BE2C (cell line): Measurements from ENCODE around the gene GLS.
"Not testable (repeated sequence)": the region's sequence is repeated elsewhere in the genome, so short reads cannot be mapped to it uniquely, and the experiment has no call there.

Experiments
- DNase-seq: peaks from one replicate; pipeline ENCODE4 v3.0.0-alpha.2; 2020
- H3K27me3 ChIP-seq: fragments of 250-450 bp; sonication (Bioruptor Pico); 2 replicates; pipeline ENCODE4 v1.5.1; 2020; ENCODE audit warnings: mild to moderate bottlenecking
- H3K36me3 ChIP-seq: fragments of 250-450 bp; sonication (Bioruptor Pico); 2 replicates; pipeline ENCODE4 v1.5.1; 2020; ENCODE audit warnings: mild to moderate bottlenecking
- H3K4me1 ChIP-seq: fragments of 250-450 bp; sonication (Bioruptor Pico); 2 replicates; pipeline ENCODE4 v1.5.1; 2020
- H3K4me3 ChIP-seq: 2 replicates; pipeline ENCODE4 v1.5.1; 2011; ENCODE audit warnings: low read depth, low read length
- H3K9me3 ChIP-seq: fragments of 250-450 bp; sonication (Bioruptor Pico); 2 replicates; pipeline ENCODE4 v1.5.1; 2020
- TF ChIP-seq, protein P1 (sequence below): IDR thresholded peaks from 2 replicates; pipeline ENCODE4 v1.5.1; 2012; ENCODE audit warnings: mild to moderate bottlenecking, low read depth, low read length

GLS gene

DNA sequence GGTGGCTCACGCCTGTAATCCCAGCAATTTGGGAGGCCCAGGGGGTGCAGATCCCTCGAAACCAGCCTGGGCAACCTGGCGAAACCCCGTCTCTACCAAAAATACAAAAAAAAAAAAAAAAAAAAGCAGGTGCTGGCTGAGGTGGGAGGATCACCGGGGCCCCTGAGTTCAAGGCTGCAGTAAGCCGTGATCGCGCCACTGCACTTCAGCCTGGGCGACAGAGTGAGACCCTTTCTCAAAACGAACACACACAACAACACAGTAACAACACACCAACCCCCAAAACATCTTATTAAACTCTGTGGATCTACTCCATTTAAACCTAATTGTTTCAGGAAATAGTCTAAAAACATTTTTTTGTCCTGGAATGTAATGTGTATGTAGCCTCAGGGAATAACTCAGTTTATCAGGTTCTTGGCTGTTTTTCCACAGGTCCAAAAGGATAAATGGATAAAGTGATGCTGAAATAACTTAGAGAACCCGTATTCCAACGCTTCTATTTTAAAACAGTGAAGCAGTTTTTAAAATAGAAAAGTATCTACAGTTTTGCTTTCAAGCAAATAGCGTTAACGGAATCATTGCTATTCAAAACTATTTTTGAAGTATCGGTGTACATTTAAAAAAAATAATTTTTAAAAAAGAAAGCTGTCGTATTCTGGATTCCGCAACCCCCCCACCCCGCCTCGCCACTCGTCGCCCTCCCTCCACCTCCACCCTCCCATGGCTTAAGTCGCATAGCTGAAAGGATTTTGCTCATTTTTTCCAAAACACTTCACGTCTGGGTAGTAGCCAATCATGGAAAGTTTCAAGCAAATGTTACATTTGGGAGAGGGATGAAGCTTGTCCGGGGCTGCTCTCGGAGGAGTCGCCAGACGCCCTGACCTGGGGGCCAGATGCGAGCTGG lies 895 bp upstream of the GLS start:
- no peak for DNase-seq

DNA sequence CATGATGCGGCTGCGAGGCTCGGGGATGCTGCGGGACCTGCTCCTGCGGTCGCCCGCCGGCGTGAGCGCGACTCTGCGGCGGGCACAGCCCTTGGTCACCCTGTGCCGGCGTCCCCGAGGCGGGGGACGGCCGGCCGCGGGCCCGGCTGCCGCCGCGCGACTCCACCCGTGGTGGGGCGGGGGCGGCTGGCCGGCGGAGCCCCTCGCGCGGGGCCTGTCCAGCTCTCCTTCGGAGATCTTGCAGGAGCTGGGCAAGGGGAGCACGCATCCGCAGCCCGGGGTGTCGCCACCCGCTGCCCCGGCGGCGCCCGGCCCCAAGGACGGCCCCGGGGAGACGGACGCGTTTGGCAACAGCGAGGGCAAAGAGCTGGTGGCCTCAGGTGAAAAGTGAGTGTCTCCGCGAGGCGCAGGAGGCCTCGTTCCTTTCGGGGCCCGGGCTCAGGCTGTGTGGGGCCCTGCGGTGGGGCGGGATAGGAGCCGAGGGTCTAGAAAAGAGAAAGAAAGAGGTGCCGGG lies 520 bp downstream of the GLS start:
- no peak for DNase-seq
- Histone ChIP-seq H3K36me3 (peaks cover 14% of the 10 kb centered on the region), H3K9me3 (no peaks in the 10 kb centered on the region), H3K4me1 (no peaks in the 10 kb centered on the region; the same call in 1 of the 2 replicates), H3K27me3 (no peaks in the 10 kb centered on the region), H3K4me3 (peak overlapping the region; percentile 84)
- TF ChIP-seq, protein P1, sequence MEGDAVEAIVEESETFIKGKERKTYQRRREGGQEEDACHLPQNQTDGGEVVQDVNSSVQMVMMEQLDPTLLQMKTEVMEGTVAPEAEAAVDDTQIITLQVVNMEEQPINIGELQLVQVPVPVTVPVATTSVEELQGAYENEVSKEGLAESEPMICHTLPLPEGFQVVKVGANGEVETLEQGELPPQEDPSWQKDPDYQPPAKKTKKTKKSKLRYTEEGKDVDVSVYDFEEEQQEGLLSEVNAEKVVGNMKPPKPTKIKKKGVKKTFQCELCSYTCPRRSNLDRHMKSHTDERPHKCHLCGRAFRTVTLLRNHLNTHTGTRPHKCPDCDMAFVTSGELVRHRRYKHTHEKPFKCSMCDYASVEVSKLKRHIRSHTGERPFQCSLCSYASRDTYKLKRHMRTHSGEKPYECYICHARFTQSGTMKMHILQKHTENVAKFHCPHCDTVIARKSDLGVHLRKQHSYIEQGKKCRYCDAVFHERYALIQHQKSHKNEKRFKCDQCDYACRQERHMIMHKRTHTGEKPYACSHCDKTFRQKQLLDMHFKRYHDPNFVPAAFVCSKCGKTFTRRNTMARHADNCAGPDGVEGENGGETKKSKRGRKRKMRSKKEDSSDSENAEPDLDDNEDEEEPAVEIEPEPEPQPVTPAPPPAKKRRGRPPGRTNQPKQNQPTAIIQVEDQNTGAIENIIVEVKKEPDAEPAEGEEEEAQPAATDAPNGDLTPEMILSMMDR = no peak

More for the DNA sequence above, 895 bp upstream of the GLS start:
- H3K4me1 ChIP-seq = no peaks in the 10 kb centered on the region; the same call in 1 of the 2 replicates
- no peaks in the 10 kb centered on the region for H3K27me3 ChIP-seq
- H3K9me3 ChIP-seq = no peaks in the 10 kb centered on the region
- peaks cover 10% of the 10 kb centered on the region for H3K36me3 ChIP-seq
- TF ChIP-seq, protein P1 = no peak
- peak overlapping the region; percentile 84 for H3K4me3 ChIP-seq

DNA sequence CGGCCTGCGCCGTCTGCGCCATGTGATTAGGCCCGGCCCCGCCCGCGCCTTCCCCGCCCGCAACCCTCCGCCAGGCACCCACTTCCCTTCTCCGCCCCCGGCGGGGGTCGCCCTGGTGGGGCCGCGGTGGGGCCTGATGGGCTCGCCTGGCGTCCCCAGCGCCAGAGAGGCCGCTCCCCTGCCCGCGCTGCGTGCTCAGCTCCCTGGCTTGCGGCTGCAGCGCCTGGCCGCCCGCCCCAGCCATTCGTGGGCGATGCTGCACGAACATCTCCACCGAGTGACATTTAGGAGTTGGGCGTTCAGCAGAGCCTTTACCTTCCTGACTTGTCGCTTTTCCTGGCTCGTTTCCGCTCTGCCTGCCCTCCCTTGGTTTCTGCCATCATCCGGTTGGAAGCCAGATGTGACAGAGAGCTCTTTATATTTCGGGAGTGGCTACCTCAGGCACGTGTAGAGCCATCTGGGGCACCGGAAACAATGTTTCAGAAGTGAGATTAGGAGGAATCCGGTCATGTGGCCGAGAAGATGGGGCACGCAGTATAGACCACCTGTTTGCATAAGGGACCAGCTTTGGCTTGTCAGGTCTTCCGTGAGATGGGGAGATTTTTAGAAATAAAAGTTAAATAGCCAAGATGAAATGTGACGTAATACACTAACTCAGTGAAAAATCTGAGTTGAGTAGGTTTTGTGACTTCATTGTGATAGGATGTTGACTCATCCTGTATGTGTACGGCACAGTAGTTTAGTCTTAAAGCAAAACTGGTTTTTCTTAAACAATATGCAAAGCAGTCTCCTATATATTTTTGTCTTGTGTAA lies 1.2 kb downstream of the GLS start:
- Histone ChIP-seq H3K4me3 (peak overlapping the region; percentile 84), H3K4me1 (no peaks in the 10 kb centered on the region; the same call in 1 of the 2 replicates), H3K36me3 (peaks cover 18% of the 10 kb centered on the region), H3K27me3 (no peaks in the 10 kb centered on the region), H3K9me3 (no peaks in the 10 kb centered on the region)
- peak; percentile 79 for DNase-seq
- TF ChIP-seq, protein P1 = no peak

DNA sequence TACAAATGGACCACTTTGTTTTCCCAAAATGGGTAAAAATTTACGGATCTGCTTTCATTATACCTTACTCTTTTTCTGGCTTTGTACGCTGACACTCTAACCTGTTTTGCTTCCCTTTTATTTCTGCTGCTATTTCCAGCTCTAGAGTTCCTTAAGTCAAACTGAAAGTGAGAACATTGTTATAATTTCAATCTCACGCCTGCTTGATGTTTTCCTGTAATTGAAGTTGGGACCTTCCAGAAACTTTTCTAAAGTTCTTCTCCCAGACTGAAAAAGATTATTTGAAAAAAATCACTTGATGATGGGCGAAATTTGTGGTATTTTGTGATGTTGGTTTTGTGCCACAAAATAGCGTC lies 1.8 kb downstream of the GLS start:
- no peak for DNase-seq
- H3K4me1 ChIP-seq = no peaks in the 10 kb centered on the region; the same call in 1 of the 2 replicates
- H3K36me3 ChIP-seq = peaks cover 18% of the 10 kb centered on the region
- TF ChIP-seq, protein P1 = no peak
- H3K4me3 ChIP-seq = peak overlapping the region; percentile 84
- H3K9me3 ChIP-seq = no peaks in the 10 kb centered on the region
- H3K27me3 ChIP-seq = no peaks in the 10 kb centered on the region

DNA sequence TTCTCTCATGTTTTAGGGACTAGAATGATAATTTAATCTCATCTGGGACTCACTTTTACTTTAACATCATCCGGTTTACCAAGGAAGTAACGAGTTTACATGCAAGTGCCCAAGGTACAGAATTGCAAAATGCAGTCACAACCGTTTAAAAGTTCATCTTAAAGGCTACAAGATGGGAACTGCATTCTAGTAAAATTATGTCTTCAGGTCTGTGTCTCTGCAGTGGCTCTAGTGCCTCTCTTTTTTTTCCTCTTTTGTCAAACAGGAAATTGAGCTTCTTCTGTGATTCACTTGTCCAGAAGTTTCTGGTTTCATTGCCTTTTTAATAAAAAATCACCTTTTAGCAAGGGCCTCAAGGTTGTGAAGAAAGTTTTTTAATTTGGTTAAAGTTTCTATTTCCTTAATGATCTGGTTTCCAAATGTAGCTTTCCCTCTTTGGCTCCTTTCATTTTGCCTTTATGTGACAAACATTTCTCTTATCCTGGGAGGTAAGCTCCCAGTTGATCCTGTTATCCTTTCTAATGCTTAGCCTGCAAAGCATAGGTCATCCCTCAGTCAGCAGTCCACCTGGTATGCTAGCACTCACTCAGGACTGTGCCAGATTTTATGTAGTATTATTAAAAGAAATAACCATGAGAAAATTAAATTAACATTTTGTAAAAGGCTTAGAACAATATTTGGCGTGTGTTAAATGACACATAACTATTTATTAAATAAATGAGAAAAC lies 2.4 kb downstream of the GLS start:
- H3K27me3 ChIP-seq = no peaks in the 10 kb centered on the region
- H3K36me3 ChIP-seq = peaks cover 18% of the 10 kb centered on the region
- H3K9me3 ChIP-seq = no peaks in the 10 kb centered on the region
- DNase-seq = no peak
- no peaks in the 10 kb centered on the region; the same call in 1 of the 2 replicates for H3K4me1 ChIP-seq
- H3K4me3 ChIP-seq = peak overlapping the region; percentile 84
- TF ChIP-seq, protein P1 = no peak

DNA sequence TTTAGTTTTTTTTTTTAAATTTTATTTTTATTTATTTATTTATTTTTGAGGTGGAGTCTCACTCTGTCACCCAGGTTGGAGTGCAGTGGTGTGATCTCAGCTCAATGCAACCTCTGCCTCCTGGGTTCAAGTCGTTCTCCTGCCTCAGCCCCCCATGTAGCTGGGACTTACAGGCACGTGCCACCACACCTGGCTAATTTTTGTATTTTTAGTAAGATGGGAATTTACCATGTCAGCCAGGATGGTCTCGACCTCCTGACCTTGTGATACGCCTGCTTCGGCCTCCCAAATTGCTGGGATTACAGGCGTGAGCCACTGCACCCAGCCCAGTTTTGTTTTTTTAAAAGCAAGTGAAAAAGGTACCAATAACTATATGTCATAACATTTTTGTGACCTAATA lies 5.2 kb downstream of the GLS start:
- H3K9me3 ChIP-seq, H3K4me3 ChIP-seq, H3K27me3 ChIP-seq, H3K4me1 ChIP-seq, DNase-seq: not testable (repeated sequence)
- peaks cover 24% of the 10 kb centered on the region for H3K36me3 ChIP-seq
